AG10803 (cell line): ENCODE data around the gene DCTN3.

ENCODE experiments used
- DNase-seq: peaks from one replicate; pipeline ENCODE4 v3.0.0; 2010; ENCODE audit warnings: low read depth
- H3K4me3 ChIP-seq: 2 replicates; pipeline ENCODE4 v1.5.1; 2011; ENCODE audit warnings: mild to moderate bottlenecking, low read length, control low read depth
- TF ChIP-seq, protein P1 (sequence below): conservative IDR thresholded peaks from 2 replicates; pipeline ENCODE4 v1.5.1; 2011; ENCODE audit warnings: mild to moderate bottlenecking, low read length, control low read depth, inconsistent platforms

Gene DCTN3

DNA sequence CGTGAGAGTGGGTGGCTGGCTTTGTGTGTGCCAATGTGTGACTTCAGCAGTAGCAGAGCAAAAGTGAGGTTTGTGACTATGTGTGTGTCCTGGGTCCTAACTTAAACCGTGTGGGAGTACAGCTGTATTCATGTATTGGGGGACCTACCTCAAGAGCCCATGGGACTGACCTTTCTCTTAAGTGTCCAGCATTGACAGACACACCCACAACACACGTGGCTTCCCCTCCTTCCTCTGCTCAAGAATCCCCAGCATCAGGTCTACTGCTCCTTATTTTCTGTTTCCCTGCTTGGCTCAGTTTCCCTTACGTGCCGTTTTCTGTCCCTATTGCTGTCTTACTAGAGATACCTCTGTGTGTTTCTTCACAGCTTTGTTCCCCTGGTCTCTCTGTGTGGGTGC is 32.3 kb upstream of the DCTN3 start:
- TF ChIP-seq, protein P1, sequence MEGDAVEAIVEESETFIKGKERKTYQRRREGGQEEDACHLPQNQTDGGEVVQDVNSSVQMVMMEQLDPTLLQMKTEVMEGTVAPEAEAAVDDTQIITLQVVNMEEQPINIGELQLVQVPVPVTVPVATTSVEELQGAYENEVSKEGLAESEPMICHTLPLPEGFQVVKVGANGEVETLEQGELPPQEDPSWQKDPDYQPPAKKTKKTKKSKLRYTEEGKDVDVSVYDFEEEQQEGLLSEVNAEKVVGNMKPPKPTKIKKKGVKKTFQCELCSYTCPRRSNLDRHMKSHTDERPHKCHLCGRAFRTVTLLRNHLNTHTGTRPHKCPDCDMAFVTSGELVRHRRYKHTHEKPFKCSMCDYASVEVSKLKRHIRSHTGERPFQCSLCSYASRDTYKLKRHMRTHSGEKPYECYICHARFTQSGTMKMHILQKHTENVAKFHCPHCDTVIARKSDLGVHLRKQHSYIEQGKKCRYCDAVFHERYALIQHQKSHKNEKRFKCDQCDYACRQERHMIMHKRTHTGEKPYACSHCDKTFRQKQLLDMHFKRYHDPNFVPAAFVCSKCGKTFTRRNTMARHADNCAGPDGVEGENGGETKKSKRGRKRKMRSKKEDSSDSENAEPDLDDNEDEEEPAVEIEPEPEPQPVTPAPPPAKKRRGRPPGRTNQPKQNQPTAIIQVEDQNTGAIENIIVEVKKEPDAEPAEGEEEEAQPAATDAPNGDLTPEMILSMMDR, result no peak
- H3K4me3 ChIP-seq, result peak overlapping the region; percentile 69
- DNase-seq, result peak; percentile 12

DNA sequence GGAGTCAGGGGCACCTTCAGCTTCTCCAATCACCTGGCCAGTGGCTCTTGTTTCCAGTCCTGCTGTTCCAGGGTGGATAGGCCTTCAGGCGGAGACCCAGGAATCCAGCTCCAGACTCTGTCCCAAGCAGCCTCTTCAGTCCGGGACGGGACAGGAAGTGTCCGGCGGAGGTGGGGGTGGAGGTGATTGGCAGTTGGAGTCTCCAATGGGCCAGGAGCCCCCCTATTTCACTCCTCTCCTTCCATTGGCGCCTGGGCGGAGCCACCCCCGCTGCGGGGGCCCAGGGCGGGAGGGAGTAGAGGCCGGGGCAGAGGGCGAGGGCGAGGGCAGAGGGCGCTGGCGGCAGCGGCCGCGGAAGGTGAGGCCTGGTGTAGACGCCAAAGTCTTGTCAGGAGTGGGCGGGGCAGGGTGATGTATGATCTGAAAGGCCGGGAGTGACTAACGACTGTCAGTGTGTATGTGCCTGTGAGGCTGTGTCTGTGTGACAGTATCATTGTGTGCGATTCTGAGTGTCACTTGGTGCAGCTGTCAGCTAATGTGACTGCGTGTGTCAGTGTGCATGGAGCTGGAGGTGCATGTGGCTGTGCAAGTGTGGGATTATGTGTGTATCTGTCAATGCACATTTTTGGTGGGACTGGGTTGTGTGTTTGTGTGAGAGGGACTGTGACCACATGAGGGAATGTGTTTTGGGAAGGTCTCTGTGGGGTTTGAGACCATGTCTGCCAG is 31.7 kb upstream of the DCTN3 start, which contains the start of gene IL11RA:
IL11RA (plus strand) TSS at position 310 of the 726 bp plus-strand sequence. CDS start 3,033 bp downstream, outside the sequence.
- TF ChIP-seq, protein P1, result no peak
- peak; percentile 94 for DNase-seq
- H3K4me3 ChIP-seq, result peak within 1 kb of the TSS; percentile 69

GRCh38 chr9:34651321-34651720 is 31.0 kb upstream of the DCTN3 start:
- TF ChIP-seq, protein P1, result no peak
- H3K4me3 ChIP-seq, result peak overlapping the region; percentile 69
- DNase-seq, result peak; percentile 36

DNA sequence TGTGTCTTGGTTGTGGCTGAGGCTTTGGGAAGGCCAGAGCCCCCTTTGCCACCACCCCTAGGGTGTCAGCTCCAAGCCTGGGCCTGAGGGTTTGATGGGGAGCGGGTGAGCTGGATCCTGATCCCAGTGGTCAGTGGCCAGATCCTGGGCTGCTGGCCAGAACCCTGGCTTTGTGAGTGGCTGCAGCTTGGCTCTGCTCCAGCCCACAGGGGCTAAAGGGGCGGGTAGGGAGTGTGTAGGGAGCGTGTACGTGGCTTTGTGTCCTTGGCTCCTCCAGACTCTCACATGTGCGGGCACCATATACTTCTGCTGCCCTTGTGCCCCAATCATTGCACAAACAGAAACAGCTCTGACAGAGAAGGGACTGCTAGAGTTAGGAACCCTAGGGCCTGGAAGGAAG is 30.5 kb upstream of the DCTN3 start:
- TF ChIP-seq, protein P1, result no peak
- no peak for DNase-seq
- no peak overlapping the region for H3K4me3 ChIP-seq

DNA sequence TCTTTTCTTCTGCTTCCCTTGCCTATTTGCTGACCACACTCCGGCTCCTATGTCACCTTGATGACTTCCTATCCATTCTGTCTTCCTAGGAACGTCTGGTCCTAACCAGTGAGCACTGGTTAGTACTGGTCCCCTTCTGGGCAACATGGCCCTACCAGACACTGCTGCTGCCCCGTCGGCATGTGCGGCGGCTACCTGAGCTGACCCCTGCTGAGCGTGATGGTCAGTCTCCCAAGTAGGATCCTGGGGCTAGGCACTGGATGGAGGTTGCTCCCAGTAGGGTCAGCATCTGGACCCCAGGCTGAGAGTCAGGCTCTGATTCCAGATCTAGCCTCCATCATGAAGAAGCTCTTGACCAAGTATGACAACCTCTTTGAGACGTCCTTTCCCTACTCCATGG is 28.4 kb upstream of the DCTN3 start:
- DNase-seq, result no peak
- TF ChIP-seq, protein P1, result no peak

GRCh38 chr9:34647651-34648050 is 27.4 kb upstream of the DCTN3 start:
- DNase-seq, result no peak
- TF ChIP-seq, protein P1, result no peak
- H3K4me3 ChIP-seq, result peak overlapping the region; percentile 88

More for the DNA sequence above, 28.4 kb upstream of the DCTN3 start:
- no peak overlapping the region for H3K4me3 ChIP-seq

DNA sequence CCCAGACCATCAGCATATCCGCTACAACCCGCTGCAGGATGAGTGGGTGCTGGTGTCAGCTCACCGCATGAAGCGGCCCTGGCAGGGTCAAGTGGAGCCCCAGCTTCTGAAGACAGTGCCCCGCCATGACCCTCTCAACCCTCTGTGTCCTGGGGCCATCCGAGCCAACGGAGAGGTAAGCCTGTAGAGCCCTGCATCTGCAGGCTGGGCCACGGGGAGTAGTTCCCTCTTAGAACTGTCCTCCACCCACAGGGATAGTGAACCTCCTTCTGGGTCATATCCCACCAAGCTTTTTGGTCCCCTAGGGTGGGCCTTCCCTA is 26.7 kb upstream of the DCTN3 start:
- H3K4me3 ChIP-seq, result peak overlapping the region; percentile 88
- no peak for DNase-seq
- TF ChIP-seq, protein P1, result no peak
